Panc1 (cell line): ENCODE results near the gene ACOD1. TPM values are rescaled to one million over a fixed set of nuclear protein-coding genes. Genes with fewer than 3 reads are reported as not detected.

ENCODE experiments used
- ATAC-seq: fragments of 200-7000 bp; cut with Tn5 transposase; 2 replicates; pipeline ENCODE4 v1.9.1; 2020; ENCODE audit warnings: mild to moderate bottlenecking, moderate library complexity
- BruUV-seq: library from RNA; stranded (reverse); fragments of 400-500 nt; replicated peaks from 2 replicates; lab custom pipeline; 2021; lab: Mats Ljungman, UMichigan
- CTCF ChIA-PET: fragments of 300-600 bp; sonication (Branson Sonifier 250); formaldehyde crosslinking; loops from one replicate; lab custom pipeline; 2022; ENCODE audit warnings: antibody characterized with exemption; lab: Charles Lee
- POLR2A ChIA-PET: fragments of 300-600 bp; sonication (Branson Sonifier 250); formaldehyde crosslinking; loops from one replicate; lab custom pipeline; 2022; ENCODE audit warnings: antibody characterized with exemption; lab: Charles Lee
- DNase-seq: peaks from one replicate; pipeline ENCODE4 v3.0.0-alpha.2; 2010; ENCODE audit warnings: low read depth, low spot score
- H3K27ac ChIP-seq: 2 replicates; pipeline ENCODE4 v1.5.1; 2011; ENCODE audit warnings: mild to moderate bottlenecking, low read length, inconsistent platforms
- H3K27me3 ChIP-seq: fragments of 200-500 bp; sonication (Bioruptor generic); 2 replicates; pipeline ENCODE4 v1.6.0; 2014; ENCODE audit warnings: low read length, inconsistent platforms; ENCODE audit not compliant: control insufficient read depth, insufficient read depth
- H3K36me3 ChIP-seq: fragments of 200-500 bp; sonication (Bioruptor generic); 2 replicates; pipeline ENCODE4 v1.5.1; 2014; ENCODE audit warnings: inconsistent platforms, mild to moderate bottlenecking, low read length, moderate library complexity; ENCODE audit not compliant: control insufficient read depth, insufficient read depth
- H3K4me1 ChIP-seq: 2 replicates; pipeline ENCODE4 v1.5.1; 2011; ENCODE audit warnings: inconsistent platforms, mild to moderate bottlenecking, low read length, moderate library complexity; ENCODE audit not compliant: control insufficient read depth, insufficient read depth
- H3K4me3 ChIP-seq, 2 experiments: 2 replicates each; pipeline ENCODE4 v1.5.1; 2011 to 2012; ENCODE audit warnings: low read depth in 2 of 2, low read length in 2 of 2, mild to moderate bottlenecking in 2 of 2, inconsistent platforms in 1 of 2, moderate library complexity in 1 of 2
- H3K9me3 ChIP-seq: fragments of 200-500 bp; sonication (Bioruptor generic); 2 replicates; pipeline ENCODE4 v1.5.1; 2014; ENCODE audit warnings: low read depth, mild to moderate bottlenecking, inconsistent platforms, low read length, moderate library complexity; ENCODE audit not compliant: control insufficient read depth, insufficient read depth
- CTCF ChIP-seq: fragments of 450-650 bp; IDR thresholded peaks from 2 replicates; pipeline ENCODE4 v1.5.1; 2017; ENCODE audit warnings: mild to moderate bottlenecking
- POLR2AphosphoS5 ChIP-seq: IDR thresholded peaks from 2 replicates; pipeline ENCODE4 v1.6.1; 2012; ENCODE audit warnings: mild to moderate bottlenecking, low read depth, low read length, moderate library complexity
- REST ChIP-seq, 2 experiments: IDR thresholded peaks; 2 replicates each; pipeline ENCODE4 v1.6.1; 2011 to 2012; ENCODE audit warnings: low read depth in 2 of 2, control low read depth in 1 of 2, low read length in 1 of 2, mild to moderate bottlenecking in 1 of 2, moderate library complexity in 1 of 2; ENCODE audit not compliant: insufficient read depth in 1 of 2
- SIN3A ChIP-seq: IDR thresholded peaks from 2 replicates; pipeline ENCODE4 v1.6.1; 2012; ENCODE audit warnings: low read depth, mild to moderate bottlenecking, low read length, moderate library complexity, borderline replicate concordance; ENCODE audit not compliant: insufficient read depth
- TCF7L2 ChIP-seq: IDR thresholded peaks from 2 replicates; pipeline ENCODE4 v1.6.1; 2011; ENCODE audit warnings: mild to moderate bottlenecking, low read depth, low read length, inconsistent platforms
- in situ Hi-C: cut with HindIII; loops from 2 replicates; pipeline ENCODE4 v1.10.0; 2016; ENCODE audit warnings: low sequenced_read_pairs, low pct_unique_long_range_greater_than_20kb
- intact Hi-C: fragments of 100-400 bp; cut with micrococcal nuclease; formaldehyde crosslinking; loops from one replicate; pipeline ENCODE4 v1.10.0; 2022; ENCODE audit not compliant: unreplicated experiment
- total RNA-seq: library from RNA; stranded (reverse); gene quantifications from one replicate; pipeline ENCODE4 v1.2.1, GENCODE V29; 2021; ENCODE audit not compliant: unreplicated experiment

The ACOD1 gene
- total RNA-seq, 1 experiment from 2014 or later, result not detected

GRCh38 chr13:76973920-76974617, 25.8 kb downstream of the ACOD1 start:
- intact Hi-C loops (no loop called here), in situ Hi-C loops (no loop called here)
- BruUV-seq, result no TSS peak
- Histone ChIP-seq H3K36me3 (no peaks in the 10 kb centered on the region), H3K4me3 (no peak overlapping the region), H3K9me3 (no peaks in the 10 kb centered on the region), H3K4me1 (no peaks in the 10 kb centered on the region), H3K27ac (no peak overlapping the region), H3K27me3 (no peaks in the 10 kb centered on the region)
- POLR2A ChIA-PET, result no interaction called here
- no peak for TF ChIP-seq SIN3A
- no peak for TF ChIP-seq REST (IDR thresholded peaks at IDR 0.05; ENCODE audit: insufficient read depth in 1 of 2, low read depth in 2 of 2, low read length in 1 of 2)
- no peak for TF ChIP-seq CTCF
- TF ChIP-seq POLR2AphosphoS5, result no peak
- CTCF ChIA-PET, result no interaction called here
- DNase-seq (no peak), ATAC-seq (no peak)

- ChIA-PET POLR2A (no interaction called here), CTCF (no interaction called here)
- intact Hi-C loops, result no loop called here
- Histone ChIP-seq H3K36me3 (no peaks in the 10 kb centered on the region), H3K27ac (no peak overlapping the region), H3K4me3 (no peak overlapping the region), H3K9me3 (no peaks in the 10 kb centered on the region), H3K27me3 (no peaks in the 10 kb centered on the region), H3K4me1 (no peaks in the 10 kb centered on the region)
- TF ChIP-seq POLR2AphosphoS5 (no peak), REST (IDR thresholded peaks at IDR 0.05; ENCODE audit: insufficient read depth in 1 of 2, low read depth in 2 of 2, low read length in 1 of 2) (no peak), TCF7L2 (no peak), SIN3A (no peak), CTCF (no peak)
- no TSS peak for BruUV-seq
- DNase-seq (no peak), ATAC-seq (no peak)
- in situ Hi-C loops, result no loop called here
Measured at GRCh38 chr13:76974618-76974975, 26.3 kb downstream of the ACOD1 start.
